Midbrain (tissue), 1 donor: ENCODE measurements around the gene ZNF791.
"Not testable (repeated sequence)": the region's sequence is repeated elsewhere in the genome, so short reads cannot be mapped to it uniquely, and the experiment has no call there.

ENCODE experiments used
- DNase-seq: peaks from one replicate; lab custom pipeline; 2025; lab: John Stamatoyannopoulos, UW

ZNF791 gene

DNA sequence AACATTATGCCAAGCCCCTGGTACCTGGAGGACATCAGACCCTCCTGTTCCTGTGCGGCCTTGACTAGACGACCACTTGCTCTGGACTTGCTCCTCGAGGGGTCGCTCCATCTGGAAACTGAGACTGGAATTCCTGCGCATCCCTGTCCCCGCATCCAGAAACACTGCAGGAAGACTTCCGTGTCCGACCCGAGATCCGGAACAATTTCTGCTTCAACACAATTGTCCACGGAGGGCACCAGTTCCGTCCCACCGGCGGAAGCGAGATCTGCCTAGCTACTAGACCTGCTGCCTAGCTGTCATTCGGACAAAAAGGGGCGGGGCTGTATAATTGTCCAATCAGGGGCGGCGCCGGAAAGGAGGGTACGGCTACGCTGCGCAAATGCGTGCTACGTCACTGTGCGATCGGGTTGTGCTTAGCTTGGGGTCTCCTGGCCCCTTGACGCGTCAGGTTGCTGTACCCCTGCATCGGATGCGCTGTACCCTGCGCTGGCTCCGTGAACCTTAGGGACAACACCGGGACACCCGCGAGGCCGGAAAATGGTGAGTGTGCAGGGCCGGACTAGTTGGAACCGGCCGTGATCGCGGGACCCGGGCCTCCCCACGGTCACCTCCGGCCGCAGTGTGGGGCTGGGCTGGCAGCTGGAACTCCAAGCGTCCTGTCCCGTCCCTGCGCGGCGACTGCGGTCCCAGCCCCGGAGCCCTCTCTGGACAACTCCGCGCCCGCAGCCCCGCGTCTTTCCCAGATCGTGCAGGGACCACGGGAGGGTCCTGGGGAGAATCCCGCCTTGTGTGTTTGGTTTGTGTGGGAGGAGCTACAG lies at the start of gene ZNF791, which contains the start of gene ZNF490:
Gene ZNF791 (plus strand): TSS at position 381 of the 821 bp plus-strand sequence. CDS start 160 bp downstream, at position 541.
Gene ZNF490 (minus strand): TSS at position 274 of the 821 bp plus-strand sequence. CDS start 133 bp downstream, at position 141.
- DNase-seq, result peak; percentile 99

DNA sequence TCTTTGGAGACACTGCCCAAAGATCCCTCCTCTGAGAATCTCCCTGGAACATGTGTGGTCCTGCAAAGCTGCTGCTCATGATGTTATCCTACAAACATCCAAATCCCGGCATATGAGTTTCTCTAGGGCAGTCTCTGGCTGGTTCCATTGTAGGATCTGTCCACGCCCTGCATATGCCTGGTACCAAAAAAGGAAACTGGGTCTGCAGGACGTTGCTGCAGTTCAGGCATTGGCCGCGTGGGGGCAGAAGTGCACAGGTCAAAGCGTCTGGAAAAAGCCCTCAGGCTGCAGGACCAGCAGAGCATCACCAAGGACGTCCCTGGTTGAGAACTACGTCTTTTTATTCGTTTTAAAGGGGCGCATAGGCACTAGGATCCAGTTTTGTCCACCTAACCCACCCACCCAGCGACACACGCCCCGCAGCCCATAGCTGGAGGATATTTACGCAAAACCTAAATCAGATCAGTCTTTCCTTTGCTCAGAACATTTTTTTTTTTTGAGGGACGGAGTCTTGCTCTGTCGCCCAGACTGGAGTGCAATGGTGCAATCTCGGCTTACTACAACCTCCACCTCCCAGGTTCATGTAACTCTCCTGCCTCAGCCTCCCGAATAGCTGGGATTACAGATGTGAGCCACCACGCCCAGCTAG lies 46.6 kb upstream of the ZNF791 start:
- DNase-seq, result peak; percentile 93

- DNase-seq, result not testable (repeated sequence)
Observed at GRCh38 chr19:12566380-12566779, 44.3 kb upstream of the ZNF791 start.

DNA sequence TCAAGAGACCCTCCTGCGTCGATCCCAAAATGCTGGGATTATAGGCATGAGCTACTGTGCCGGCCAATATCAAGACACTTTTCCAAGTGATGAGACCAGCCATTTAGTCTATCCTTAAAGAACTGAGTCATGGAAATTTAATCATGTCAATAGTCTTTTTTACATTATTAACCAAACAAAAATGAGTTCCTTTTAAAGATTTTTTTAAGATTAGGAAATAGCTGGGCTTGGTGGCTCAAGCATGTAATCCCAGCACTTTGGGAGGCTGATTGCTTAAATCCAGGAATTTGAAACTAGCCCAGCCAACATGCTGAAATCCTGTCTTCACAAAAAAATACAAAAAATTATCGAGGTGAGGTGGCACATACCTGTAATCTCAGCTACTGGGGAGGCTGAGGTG lies 42.8 kb upstream of the ZNF791 start:
- DNase-seq, result no peak

- DNase-seq, result no peak
Observed at GRCh38 chr19:12574036-12574435, 36.7 kb upstream of the ZNF791 start.

DNA sequence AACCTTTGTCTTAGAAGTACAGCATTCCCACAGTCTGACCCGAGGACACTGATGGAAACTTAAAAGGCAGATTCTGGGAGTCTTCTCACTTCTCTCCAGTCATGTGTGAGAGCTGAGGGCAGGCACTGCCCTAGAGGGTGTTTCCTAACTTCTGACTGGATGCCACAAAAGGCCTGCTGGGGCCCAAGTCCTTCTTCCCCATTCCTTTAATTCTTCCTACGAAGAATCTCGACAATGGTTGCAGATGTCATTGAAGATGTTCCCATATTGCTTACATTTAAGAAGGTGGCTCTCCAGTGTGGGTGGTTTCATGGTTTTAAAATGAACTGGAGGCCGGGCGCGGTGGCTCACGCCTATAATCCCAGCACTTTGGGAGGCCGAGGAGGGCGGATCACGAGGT lies 32.1 kb upstream of the ZNF791 start:
- no peak for DNase-seq

DNA sequence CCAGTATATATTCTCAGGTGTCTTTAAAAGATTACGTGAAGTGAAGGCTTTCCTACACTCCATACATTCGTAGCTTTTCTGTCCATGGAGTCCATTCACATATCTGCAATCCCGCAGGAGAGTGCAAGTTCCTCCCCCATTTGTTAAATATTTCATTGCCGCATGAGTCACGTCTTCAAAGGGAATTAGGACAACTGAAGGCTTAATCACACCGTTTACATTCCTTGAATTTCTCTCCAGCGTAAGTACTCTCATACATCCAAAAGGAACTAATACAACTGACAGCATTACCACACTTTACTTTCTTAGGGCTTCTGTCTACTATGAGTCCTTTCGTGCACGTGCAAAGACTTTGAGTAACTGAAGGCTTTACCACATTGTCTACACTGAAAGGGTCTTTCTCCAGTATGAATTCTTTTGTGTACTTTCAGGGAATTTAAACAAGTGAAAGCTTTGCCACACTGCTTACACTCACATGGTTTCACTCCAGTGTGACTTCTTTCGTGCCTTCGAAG lies 30.5 kb upstream of the ZNF791 start:
- DNase-seq, result no peak

DNA sequence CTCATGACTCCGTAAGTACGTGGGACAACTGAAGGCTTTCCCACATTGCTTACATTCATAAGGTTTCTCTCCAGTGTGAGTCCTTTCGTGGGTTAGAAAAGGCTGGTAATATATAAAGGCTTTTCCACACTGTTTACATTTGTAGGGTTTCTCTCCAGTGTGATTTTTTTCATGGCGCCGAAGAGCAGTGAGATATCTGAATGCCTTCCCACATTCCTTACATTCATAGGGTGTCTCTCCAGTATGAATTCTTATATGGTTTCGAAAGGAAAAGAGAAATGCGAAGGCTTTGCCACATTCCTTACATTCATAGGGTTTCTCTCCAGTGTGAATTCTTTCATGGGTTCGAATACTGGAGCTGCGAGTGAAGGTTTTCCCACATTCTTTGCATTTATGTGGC lies 29.6 kb upstream of the ZNF791 start:
- DNase-seq, result no peak

- no peak for DNase-seq
Observed at GRCh38 chr19:12596485-12596884, 14.2 kb upstream of the ZNF791 start.

DNA sequence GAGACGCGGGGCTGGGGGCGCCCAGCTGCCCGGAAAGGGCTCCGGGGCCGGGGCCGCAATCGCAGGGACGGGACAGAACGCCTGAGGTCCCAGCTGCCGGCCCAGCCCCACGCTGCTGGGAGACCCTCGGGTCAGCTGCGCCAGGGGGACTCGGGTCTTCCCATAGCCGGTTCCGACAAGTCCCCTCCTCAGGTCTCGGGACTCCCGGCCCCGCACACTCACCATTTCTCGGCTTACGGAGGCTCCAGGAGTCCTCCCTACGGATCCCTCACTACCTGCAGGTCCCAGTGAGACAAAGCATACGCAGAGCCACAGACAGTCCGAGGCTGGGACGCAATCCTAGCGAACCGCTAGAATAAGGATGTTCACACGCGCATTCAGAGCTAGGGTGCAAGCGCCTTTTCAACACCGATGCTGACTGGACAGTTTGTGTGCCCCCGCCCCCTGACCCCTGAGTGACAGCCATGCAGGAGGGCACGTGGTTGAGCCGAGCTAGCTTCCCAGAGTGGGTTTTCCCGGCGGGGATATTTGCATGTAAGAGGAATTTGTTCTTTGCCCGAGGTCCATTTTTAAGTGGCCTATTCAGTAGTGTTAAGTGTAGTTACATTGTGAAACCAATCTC lies 13.7 kb upstream of the ZNF791 start:
- DNase-seq, result no peak

DNA sequence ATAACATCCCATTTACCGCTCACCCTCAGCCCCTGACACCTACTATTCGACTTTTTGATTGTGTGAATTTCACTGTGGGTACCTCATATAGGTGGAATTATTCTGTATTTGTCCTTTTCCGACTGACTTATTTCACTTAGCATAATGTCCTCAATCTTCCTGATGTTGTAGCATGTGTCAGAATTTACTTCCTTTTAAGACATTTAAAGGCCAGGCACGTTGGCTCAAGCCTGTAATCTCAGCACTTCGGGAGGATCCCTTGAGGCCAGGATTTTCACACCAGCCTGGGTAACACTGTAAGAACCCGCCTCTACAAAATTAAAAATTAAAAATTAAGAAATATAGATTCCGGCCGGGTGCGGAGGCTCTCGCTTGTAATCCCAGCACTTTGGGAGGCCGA lies 13.1 kb upstream of the ZNF791 start:
- no peak for DNase-seq

- no peak for DNase-seq
Observed at GRCh38 chr19:12603714-12604113, 7.0 kb upstream of the ZNF791 start.

DNA sequence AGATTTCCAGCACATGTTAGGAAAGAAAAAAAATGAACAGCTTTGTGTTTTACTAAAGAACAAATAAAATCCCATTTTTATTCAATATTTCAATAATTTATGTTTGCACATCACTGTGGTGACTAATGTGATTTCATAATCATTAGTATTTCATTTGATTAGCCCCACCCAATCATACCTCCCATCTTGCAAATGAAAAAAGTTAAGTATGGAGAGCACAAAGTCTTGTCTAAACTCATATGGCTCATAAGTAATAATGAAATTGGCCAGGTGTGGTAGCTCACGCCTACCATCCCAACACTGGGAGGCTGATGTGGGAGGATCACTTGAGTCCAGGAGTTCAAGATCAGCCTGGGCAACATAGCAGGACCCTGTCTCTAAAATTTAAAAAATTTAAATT lies 3.9 kb upstream of the ZNF791 start:
- DNase-seq, result no peak

DNA sequence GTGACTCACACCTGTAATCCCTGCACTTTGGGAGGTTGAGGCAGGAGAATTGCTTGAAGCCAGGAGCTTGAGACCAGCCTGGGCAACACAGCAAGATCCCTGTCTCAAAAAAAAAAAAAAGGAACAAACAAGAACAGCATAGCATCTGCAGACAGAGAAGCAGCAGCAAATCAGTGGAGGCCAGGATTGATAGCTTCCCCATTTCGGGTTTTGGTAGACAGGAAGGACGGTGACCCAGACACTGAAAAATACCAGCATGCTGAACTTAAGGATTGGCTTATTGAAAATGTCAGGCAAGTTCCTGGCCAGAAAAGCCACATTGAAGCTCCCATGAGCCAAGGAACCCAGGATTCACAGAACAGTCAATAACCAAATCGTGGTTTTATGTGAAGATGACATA lies 3.1 kb upstream of the ZNF791 start:
- DNase-seq, result no peak

- peak; percentile 58 for DNase-seq
Observed at GRCh38 chr19:12611361-12611699, 610 bp downstream of the ZNF791 start.

DNA sequence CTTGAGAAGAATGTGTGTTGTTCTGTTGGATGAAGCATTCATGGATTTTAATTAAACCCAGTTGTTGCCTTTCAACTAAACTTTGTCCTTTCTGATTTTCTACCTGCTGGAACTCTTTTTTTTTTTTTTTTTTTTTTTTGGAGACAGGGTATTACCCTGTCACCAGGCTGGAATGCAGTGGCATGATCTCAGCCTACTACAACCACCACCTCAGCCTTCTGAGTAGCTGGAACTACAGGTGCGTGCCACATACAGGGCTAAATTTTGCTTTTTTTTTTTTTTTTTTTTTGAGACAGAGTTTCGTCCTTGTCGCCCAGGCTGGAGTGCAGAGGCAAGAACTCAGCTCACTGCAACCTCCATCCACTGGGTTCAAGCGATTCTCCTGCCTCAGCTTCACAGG lies 6.9 kb downstream of the ZNF791 start:
- no peak for DNase-seq

DNA sequence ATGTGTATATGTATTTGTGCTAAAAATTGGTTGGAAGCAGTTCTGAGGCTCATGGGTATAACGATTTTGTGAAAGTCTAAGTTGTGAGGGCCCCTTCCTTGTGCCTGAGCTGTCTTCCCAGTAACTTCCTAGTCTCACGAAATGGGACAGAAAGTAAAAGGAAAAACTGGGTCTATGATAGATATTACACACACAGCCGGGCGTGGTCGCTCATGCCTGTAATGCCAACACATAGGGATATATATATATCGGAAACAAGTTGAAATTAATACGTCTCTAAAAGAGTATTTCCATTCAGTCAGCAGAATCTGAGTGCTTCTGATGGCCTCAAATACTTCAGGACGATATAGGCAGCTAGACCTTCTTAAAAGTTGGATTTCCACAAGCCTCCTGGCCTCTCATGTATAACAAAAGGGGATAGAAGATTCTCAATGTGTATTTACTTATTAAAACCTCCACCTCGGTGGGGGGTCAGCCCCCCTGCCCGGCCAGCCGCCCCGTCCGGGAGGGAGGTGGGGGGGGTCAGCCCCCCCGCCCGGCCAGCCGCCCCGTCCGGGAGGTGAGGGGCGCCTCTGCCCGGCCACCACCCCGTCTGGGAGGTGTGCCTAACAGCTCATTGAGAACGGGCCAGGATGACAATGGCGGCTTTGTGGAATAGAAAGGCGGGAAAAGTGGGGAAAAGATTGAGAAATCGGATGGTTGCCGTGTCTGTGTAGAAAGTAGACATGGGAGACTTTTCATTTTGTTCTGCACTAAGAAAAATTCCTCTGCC lies 10.7 kb downstream of the ZNF791 start:
- not testable (repeated sequence) for DNase-seq

GRCh38 chr19:12623361-12624031 lies 12.8 kb downstream of the ZNF791 start:
- DNase-seq, result no peak

- DNase-seq, result no peak
Observed at GRCh38 chr19:12626958-12627357, 16.2 kb downstream of the ZNF791 start.

DNA sequence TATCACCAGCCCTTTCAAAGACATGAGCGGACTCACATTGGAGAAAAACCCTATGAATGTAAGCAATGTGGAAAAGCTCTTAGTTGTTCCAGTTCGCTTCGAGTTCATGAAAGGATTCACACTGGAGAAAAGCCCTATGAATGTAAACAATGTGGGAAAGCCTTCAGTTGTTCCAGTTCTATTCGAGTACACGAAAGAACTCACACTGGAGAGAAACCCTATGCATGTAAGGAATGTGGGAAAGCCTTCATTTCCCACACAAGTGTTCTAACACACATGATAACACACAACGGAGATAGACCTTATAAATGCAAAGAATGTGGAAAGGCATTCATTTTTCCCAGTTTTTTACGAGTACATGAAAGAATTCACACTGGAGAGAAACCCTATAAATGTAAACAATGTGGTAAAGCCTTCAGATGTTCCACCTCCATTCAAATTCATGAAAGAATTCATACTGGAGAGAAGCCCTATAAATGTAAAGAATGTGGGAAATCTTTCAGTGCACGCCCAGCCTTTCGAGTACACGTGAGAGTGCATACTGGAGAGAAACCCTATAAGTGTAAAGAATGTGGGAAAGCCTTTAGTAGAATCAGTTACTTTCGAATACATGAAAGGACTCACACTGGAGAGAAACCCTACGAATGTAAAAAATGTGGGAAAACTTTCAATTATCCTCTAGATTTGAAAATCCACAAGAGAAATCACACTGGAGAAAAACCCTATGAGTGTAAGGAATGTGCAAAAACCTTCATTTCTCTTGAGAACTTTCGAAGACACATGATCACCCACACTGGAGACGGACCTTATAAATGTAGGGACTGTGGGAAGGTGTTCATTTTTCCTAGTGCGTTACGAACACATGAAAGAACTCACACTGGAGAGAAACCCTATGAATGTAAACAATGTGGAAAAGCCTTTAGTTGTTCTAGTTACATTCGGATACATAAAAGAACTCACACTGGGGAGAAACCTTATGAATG lies 17.6 kb downstream of the ZNF791 start:
- no peak for DNase-seq
